Astrocyte (in vitro differentiated cells and primary cell): ENCODE results near the gene ATAD3A.

ENCODE experiments used
- EZH2 ChIP-seq: IDR thresholded peaks from 2 replicates; pipeline ENCODE4 v1.6.1; 2012; ENCODE audit warnings: mild to moderate bottlenecking, low read length, inconsistent platforms; ENCODE audit not compliant: insufficient read depth
- TF ChIP-seq, protein P1 (sequence below): IDR thresholded peaks from 2 replicates; pipeline ENCODE4 v1.5.1; 2011; ENCODE audit warnings: low read depth, mild to moderate bottlenecking, inconsistent platforms, low read length, moderate library complexity; ENCODE audit not compliant: insufficient read depth

DNA sequence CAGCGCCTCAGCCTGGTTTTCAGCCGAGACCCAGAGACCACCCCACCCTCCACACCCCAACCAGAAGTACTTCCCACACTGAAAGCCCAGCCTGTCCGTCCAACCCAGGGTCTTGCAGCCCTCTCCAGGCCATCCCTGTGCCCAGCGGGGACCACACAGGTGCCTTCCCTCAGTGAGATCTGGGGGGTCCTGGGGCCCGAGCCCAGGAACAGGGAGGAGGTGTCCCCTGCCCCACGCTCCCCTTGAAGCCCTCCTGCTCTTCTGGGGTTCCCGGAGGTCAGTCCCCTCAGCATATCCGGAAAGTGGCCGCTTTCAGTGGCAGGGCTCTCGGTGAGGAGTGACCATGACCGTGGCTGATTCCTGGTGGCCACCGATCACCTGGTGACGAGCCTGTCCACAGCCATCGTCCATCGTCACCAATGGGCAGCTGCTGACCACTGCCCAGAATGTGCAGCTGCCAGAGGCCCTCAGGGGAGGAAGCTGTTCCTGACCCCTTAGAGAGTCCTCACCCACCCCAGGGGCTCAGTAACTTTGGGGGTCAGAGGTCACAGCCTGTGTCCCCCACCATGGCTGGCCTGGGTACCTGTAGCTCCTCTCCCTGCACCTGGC, 25.1 kb downstream of the ATAD3A start:
- TF ChIP-seq, protein P1, sequence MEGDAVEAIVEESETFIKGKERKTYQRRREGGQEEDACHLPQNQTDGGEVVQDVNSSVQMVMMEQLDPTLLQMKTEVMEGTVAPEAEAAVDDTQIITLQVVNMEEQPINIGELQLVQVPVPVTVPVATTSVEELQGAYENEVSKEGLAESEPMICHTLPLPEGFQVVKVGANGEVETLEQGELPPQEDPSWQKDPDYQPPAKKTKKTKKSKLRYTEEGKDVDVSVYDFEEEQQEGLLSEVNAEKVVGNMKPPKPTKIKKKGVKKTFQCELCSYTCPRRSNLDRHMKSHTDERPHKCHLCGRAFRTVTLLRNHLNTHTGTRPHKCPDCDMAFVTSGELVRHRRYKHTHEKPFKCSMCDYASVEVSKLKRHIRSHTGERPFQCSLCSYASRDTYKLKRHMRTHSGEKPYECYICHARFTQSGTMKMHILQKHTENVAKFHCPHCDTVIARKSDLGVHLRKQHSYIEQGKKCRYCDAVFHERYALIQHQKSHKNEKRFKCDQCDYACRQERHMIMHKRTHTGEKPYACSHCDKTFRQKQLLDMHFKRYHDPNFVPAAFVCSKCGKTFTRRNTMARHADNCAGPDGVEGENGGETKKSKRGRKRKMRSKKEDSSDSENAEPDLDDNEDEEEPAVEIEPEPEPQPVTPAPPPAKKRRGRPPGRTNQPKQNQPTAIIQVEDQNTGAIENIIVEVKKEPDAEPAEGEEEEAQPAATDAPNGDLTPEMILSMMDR: no peak
- TF ChIP-seq EZH2: no peak
